Measurements from ENCODE around the gene FAM118B.
A peak's percentile ranks its signal among the peaks of the same experiment; 100 is the strongest.

Gene FAM118B

GRCh38 chr11:126205359-126205758 is 6.2 kb upstream of the FAM118B start:
- DNase-seq (ENCODE audit: low read depth), result no peak
- no peak for TF ChIP-seq CTCF (IDR thresholded peaks at IDR 0.05; ENCODE audit: low read depth, low read length, missing control alignments)
- no peak overlapping the region for H3K4me3 ChIP-seq (ENCODE audit: low read depth, low read length)

DNA sequence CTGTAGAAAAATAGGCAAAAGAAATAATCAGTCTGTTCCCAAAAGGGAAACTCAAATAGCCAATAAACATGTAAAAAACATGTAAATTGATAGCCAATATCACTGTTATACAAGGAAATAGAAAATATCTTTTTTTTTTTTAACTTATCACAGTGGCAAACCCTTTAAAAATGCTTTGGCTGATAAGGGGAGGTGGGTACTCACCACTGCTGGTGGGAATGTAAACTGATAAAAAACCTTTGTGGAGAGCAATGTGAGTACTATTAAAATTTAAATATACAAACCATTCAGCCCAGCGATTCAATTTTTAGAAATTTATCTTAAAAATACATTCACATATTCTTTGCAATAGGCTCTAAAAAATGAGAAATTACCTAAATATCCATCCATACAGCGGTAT is 3.7 kb upstream of the FAM118B start:
- no peak for DNase-seq (ENCODE audit: low read depth)
- H3K4me3 ChIP-seq (ENCODE audit: low read depth, low read length), result no peak overlapping the region
- no peak for TF ChIP-seq CTCF (IDR thresholded peaks at IDR 0.05; ENCODE audit: low read depth, low read length, missing control alignments)

DNA sequence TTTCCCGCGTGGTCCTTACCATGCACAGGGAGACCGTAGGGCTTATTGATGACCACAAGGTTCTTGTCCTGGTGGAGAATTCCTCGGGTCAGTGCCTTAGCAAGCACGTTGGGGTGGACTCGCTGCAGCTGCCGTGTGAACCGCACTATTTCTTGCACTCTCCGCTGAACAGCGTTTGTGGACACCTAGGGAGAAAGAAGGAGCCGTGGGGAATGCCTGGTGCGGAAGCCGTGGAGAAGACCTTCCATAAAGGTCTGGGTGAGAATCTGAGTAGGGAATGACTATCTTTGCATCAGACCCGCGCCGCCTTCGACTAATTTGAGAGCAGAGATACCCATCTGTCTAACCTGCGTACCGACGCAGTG is 729 bp upstream of the FAM118B start:
- peak overlapping the region; percentile 71 for H3K4me3 ChIP-seq (ENCODE audit: low read depth, low read length)
- no peak for TF ChIP-seq CTCF (IDR thresholded peaks at IDR 0.05; ENCODE audit: low read depth, low read length, missing control alignments)
- DNase-seq (ENCODE audit: low read depth), result no peak

GRCh38 chr11:126212089-126212660 is 593 bp downstream of the FAM118B start:
- peak overlapping the region; percentile 71 for H3K4me3 ChIP-seq (ENCODE audit: low read depth, low read length)
- TF ChIP-seq CTCF (IDR thresholded peaks at IDR 0.05; ENCODE audit: low read depth, low read length, missing control alignments), result no peak
- no peak for DNase-seq (ENCODE audit: low read depth)

GRCh38 chr11:126214441-126214840 is 2.9 kb downstream of the FAM118B start:
- no peak for DNase-seq (ENCODE audit: low read depth)
- TF ChIP-seq CTCF (IDR thresholded peaks at IDR 0.05; ENCODE audit: low read depth, low read length, missing control alignments), result no peak
- no peak overlapping the region for H3K4me3 ChIP-seq (ENCODE audit: low read depth, low read length)

DNA sequence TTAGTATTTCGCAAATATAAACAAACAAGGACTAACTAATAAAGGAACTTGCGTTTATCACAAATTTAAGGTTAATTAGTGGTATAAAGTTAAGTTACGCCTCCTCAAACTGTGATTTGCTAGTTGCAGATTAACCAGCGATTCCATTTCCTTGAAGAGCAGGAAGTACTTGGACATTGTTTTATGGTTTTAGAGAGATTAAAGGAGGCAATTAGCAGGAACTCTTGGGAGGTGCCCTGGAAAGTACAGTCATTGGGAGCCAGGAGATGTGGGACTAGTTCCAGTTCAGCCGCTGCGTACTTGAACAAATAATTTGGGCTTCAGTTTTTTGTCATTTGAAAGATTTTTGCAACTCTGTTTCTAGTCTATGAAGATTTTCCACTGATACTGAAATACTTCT is 3.3 kb downstream of the FAM118B start:
- no peak overlapping the region for H3K4me3 ChIP-seq (ENCODE audit: low read depth, low read length)

More for the DNA sequence above, 3.3 kb downstream of the FAM118B start:
- DNase-seq (ENCODE audit: low read depth), result no peak
- TF ChIP-seq CTCF (IDR thresholded peaks at IDR 0.05; ENCODE audit: low read depth, low read length, missing control alignments), result no peak
